ENCODE measurements around the gene FAM124B.

FAM124B gene

GRCh38 chr2:224436634-224437033 is 34.7 kb upstream of the FAM124B start:
- TF ChIP-seq SPI1 (IDR thresholded peaks at IDR 0.05; ENCODE audit: low read depth, low read length) (no peak), POU2F2 (IDR thresholded peaks at IDR 0.05; ENCODE audit: low read depth, low read length) (no peak), POLR2A (IDR thresholded peaks at IDR 0.05; ENCODE audit: low read depth, low read length) (no peak), PAX5 (IDR thresholded peaks at IDR 0.05; ENCODE audit: insufficient read depth, low read length, severe bottlenecking) (no peak), TAF1 (IDR thresholded peaks at IDR 0.05; ENCODE audit: low read depth, low read length) (no peak), POLR2AphosphoS5 (IDR thresholded peaks at IDR 0.05; ENCODE audit: low read depth, low read length) (no peak)
- FAIRE-seq = no peak
- no peak for DNase-seq (ENCODE audit: insufficient read length, low spot score)

- TF ChIP-seq POU2F2 (IDR thresholded peaks at IDR 0.05; ENCODE audit: low read depth, low read length) (no peak), POLR2AphosphoS5 (IDR thresholded peaks at IDR 0.05; ENCODE audit: low read depth, low read length) (no peak), POLR2A (IDR thresholded peaks at IDR 0.05; ENCODE audit: low read depth, low read length) (no peak), SPI1 (IDR thresholded peaks at IDR 0.05; ENCODE audit: low read depth, low read length) (no peak), PAX5 (IDR thresholded peaks at IDR 0.05; ENCODE audit: insufficient read depth, low read length, severe bottlenecking) (no peak), TAF1 (IDR thresholded peaks at IDR 0.05; ENCODE audit: low read depth, low read length) (no peak)
- DNase-seq (ENCODE audit: insufficient read length, low spot score) (no peak), FAIRE-seq (no peak)
These were observed 32.7 kb upstream of the FAM124B start for GRCh38 chr2:224434618-224435017.

DNA sequence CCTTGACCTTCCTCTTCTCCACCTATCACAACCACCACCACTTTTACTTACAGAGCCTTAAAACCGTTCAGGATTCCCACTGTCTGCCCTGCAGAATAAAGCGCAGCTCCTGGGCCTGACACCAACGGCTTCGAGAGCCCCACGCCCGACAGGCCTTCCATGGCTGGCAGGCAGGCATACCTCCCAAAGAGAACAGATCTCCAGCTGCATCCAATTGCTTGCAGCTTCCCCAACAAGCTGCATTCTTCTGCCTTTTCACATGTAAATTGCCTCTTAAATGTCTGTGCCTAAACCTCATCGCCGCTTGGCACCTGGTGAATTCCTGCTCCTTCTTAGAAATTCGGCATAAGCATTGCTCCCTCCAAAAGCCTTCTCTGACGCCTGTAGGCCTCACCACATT is 31.5 kb upstream of the FAM124B start:
- TF ChIP-seq POLR2A (IDR thresholded peaks at IDR 0.05; ENCODE audit: low read depth, low read length) (no peak), PAX5 (IDR thresholded peaks at IDR 0.05; ENCODE audit: insufficient read depth, low read length, severe bottlenecking) (no peak), POU2F2 (IDR thresholded peaks at IDR 0.05; ENCODE audit: low read depth, low read length) (no peak), TAF1 (IDR thresholded peaks at IDR 0.05; ENCODE audit: low read depth, low read length) (no peak), POLR2AphosphoS5 (IDR thresholded peaks at IDR 0.05; ENCODE audit: low read depth, low read length) (no peak), SPI1 (IDR thresholded peaks at IDR 0.05; ENCODE audit: low read depth, low read length) (no peak)
- DNase-seq (ENCODE audit: insufficient read length, low spot score) (no peak), FAIRE-seq (no peak)

DNA sequence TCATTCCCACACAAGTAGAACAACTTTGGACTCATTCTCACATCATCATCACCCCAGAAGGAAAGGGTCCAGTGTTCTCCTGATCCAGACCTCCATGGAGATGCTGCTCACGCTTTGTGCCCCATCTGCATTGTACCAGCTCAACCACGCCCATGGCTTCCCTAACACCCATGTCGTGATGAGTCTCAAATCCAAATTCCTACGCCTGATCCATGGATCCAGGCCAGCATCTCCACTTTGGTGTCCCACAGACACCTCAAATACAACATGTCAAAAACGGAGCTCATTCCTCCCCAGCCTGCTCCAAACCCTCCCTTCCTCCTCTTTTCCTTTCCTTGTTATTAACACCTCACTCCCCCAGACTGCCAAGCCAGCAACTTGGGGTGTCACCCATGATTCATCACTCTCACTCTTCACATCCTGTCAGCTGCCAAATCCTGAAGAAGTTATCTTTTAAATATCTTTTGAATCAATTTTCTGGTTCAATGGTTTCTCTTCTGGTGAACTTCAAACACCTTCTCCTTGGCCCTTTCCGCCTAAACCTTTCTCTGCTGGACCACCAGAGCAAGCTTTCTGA is 30.2 kb upstream of the FAM124B start:
- TF ChIP-seq SPI1 (IDR thresholded peaks at IDR 0.05; ENCODE audit: low read depth, low read length) (no peak), POLR2AphosphoS5 (IDR thresholded peaks at IDR 0.05; ENCODE audit: low read depth, low read length) (no peak), TAF1 (IDR thresholded peaks at IDR 0.05; ENCODE audit: low read depth, low read length) (no peak), POLR2A (IDR thresholded peaks at IDR 0.05; ENCODE audit: low read depth, low read length) (no peak), POU2F2 (IDR thresholded peaks at IDR 0.05; ENCODE audit: low read depth, low read length) (no peak), PAX5 (IDR thresholded peaks at IDR 0.05; ENCODE audit: insufficient read depth, low read length, severe bottlenecking) (no peak)
- no peak for DNase-seq (ENCODE audit: insufficient read length, low spot score)
- FAIRE-seq = no peak

DNA sequence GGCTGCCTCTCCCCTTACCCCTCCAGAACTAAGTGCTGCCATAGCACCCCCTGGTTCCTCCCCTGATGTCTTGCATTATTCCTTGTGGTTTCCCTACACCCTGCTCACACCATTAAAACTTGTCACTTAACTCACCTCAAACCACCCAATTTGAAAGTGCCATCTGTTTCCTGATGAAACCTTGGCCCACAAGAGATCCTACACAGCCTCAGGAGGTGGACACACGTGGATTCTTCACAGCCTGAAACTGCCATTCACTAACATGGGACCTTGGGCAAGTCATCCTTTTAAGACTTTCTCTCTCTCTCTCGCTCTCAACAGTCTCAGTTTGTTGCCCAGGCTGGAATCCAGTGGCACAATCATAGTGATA is 27.5 kb upstream of the FAM124B start:
- TF ChIP-seq PAX5 (IDR thresholded peaks at IDR 0.05; ENCODE audit: insufficient read depth, low read length, severe bottlenecking) = no peak
- no peak for TF ChIP-seq POLR2AphosphoS5 (IDR thresholded peaks at IDR 0.05; ENCODE audit: low read depth, low read length)
- no peak for TF ChIP-seq SPI1 (IDR thresholded peaks at IDR 0.05; ENCODE audit: low read depth, low read length)
- no peak for TF ChIP-seq POLR2A (IDR thresholded peaks at IDR 0.05; ENCODE audit: low read depth, low read length)
- TF ChIP-seq TAF1 (IDR thresholded peaks at IDR 0.05; ENCODE audit: low read depth, low read length) = no peak
- no peak for TF ChIP-seq POU2F2 (IDR thresholded peaks at IDR 0.05; ENCODE audit: low read depth, low read length)
- FAIRE-seq (no peak), DNase-seq (ENCODE audit: insufficient read length, low spot score) (no peak)

DNA sequence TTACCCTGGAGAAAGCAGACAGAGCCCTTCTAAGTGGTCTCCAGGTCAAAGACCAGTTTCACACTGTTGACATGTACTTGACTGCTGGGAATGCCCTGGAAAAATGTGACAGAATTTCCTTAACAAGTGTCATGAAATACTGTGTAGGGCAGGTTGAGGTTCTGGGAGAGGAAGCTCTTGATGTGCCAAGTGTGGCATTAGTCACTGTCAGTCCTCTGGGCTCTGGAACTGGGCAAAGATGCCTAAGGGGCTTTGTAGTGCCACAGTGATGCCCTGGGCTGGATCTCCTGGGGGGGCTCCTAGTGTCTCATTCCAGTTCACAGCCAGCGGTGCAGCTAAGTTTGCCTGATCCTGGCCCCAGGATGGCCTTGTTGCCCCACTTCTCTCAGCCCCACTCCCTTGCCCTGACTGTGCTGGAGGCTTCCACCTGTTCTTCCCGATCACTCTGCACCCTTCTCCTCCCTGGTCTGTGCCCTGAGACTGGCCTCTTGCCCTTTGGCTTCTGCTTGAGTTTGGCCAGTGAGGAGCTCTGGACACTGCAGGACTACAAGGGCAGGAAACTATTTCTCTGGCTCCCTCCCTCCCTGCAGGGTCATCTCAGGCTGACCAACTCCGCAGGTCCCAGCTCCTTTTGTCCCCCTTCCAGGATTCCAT is 27.0 kb upstream of the FAM124B start:
- no peak for FAIRE-seq
- DNase-seq (ENCODE audit: insufficient read length, low spot score) = no peak
- TF ChIP-seq POLR2AphosphoS5 (IDR thresholded peaks at IDR 0.05; ENCODE audit: low read depth, low read length) (no peak), POU2F2 (IDR thresholded peaks at IDR 0.05; ENCODE audit: low read depth, low read length) (no peak), SPI1 (IDR thresholded peaks at IDR 0.05; ENCODE audit: low read depth, low read length) (no peak), POLR2A (IDR thresholded peaks at IDR 0.05; ENCODE audit: low read depth, low read length) (no peak), PAX5 (IDR thresholded peaks at IDR 0.05; ENCODE audit: insufficient read depth, low read length, severe bottlenecking) (no peak), TAF1 (IDR thresholded peaks at IDR 0.05; ENCODE audit: low read depth, low read length) (no peak)

GRCh38 chr2:224427471-224427870 is 25.6 kb upstream of the FAM124B start:
- TF ChIP-seq POLR2A (IDR thresholded peaks at IDR 0.05; ENCODE audit: low read depth, low read length) = no peak

DNA sequence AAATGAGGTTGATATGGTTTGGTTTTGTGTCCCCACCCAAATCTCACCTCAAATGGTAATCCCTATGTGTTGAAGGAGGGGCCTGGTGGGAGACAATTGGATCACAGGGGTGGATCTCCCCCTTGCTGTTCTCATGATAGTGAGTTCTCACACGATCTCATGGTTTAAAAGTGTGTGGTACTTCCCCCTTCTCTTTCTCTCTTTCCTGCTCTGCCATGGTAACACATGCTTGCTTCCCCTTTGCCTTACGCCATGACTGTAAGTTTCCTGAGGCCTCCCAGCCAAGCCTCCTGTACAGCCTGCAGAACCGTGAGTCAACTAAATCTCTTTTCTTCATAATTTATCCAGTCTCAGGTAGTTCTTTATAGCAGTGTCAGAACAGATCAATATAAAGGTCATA is 24.7 kb upstream of the FAM124B start:
- DNase-seq (ENCODE audit: insufficient read length, low spot score) (no peak), FAIRE-seq (no peak)
- TF ChIP-seq TAF1 (IDR thresholded peaks at IDR 0.05; ENCODE audit: low read depth, low read length) (no peak), POU2F2 (IDR thresholded peaks at IDR 0.05; ENCODE audit: low read depth, low read length) (no peak)

More at GRCh38 chr2:224427471-224427870, 25.6 kb upstream of the FAM124B start:
- FAIRE-seq (no peak), DNase-seq (ENCODE audit: insufficient read length, low spot score) (no peak)

GRCh38 chr2:224421065-224421464 is 19.2 kb upstream of the FAM124B start:
- FAIRE-seq (no peak), DNase-seq (ENCODE audit: insufficient read length, low spot score) (no peak)
- TF ChIP-seq POU2F2 (IDR thresholded peaks at IDR 0.05; ENCODE audit: low read depth, low read length) (no peak), POLR2A (IDR thresholded peaks at IDR 0.05; ENCODE audit: low read depth, low read length) (no peak), TAF1 (IDR thresholded peaks at IDR 0.05; ENCODE audit: low read depth, low read length) (no peak), POLR2AphosphoS5 (IDR thresholded peaks at IDR 0.05; ENCODE audit: low read depth, low read length) (no peak), PAX5 (IDR thresholded peaks at IDR 0.05; ENCODE audit: insufficient read depth, low read length, severe bottlenecking) (no peak), SPI1 (IDR thresholded peaks at IDR 0.05; ENCODE audit: low read depth, low read length) (no peak)

GRCh38 chr2:224417947-224418346 is 16.0 kb upstream of the FAM124B start:
- FAIRE-seq = no peak
- TF ChIP-seq POLR2AphosphoS5 (IDR thresholded peaks at IDR 0.05; ENCODE audit: low read depth, low read length) (no peak), PAX5 (IDR thresholded peaks at IDR 0.05; ENCODE audit: insufficient read depth, low read length, severe bottlenecking) (no peak), POLR2A (IDR thresholded peaks at IDR 0.05; ENCODE audit: low read depth, low read length) (no peak), POU2F2 (IDR thresholded peaks at IDR 0.05; ENCODE audit: low read depth, low read length) (no peak), TAF1 (IDR thresholded peaks at IDR 0.05; ENCODE audit: low read depth, low read length) (no peak), SPI1 (IDR thresholded peaks at IDR 0.05; ENCODE audit: low read depth, low read length) (no peak)
- DNase-seq (ENCODE audit: insufficient read length, low spot score) = no peak

Data from GM12891 (cell line).